Esophagus muscularis mucosa (tissue), 4 donors: Measurements from ENCODE around the gene DLD. TPM values are rescaled to one million over a fixed set of nuclear protein-coding genes. Genes with fewer than 3 reads are reported as not detected.

Experiments used
- DNase-seq: peaks from one replicate; pipeline ENCODE4 v3.0.0-alpha.2; 2017; ENCODE audit errors: extremely low spot score
- H3K27ac ChIP-seq, 4 donors: fragments of 200-600 bp; sonication (generic); replicated peaks in 1 of 4; 1 replicate in 3 of 4; 2 replicates in 1 of 4; pipeline ENCODE4 v1.5.1; 2016 to 2019; ENCODE audit warnings: mild to moderate bottlenecking in 1 of 4
- H3K27me3 ChIP-seq, 4 donors: fragments of 200-600 bp; sonication (generic); one replicate each; pipeline versions ENCODE4 v1.5.1 to v1.6.0; 2016 to 2019
- H3K36me3 ChIP-seq, 4 donors: fragments of 200-600 bp; sonication (generic); one replicate each; pipeline ENCODE4 v1.5.1; 2016 to 2019
- H3K4me1 ChIP-seq, 4 donors: fragments of 200-600 bp; sonication (generic); one replicate each; pipeline ENCODE4 v1.5.1; 2016 to 2019
- H3K4me3 ChIP-seq, 4 donors: fragments of 200-600 bp; sonication (generic); 1 replicate in 2 of 4; 2 replicates in 2 of 4; pipeline ENCODE4 v1.5.1; 2016 to 2019; ENCODE audit warnings: mild to moderate bottlenecking in 4 of 4, moderate library complexity in 1 of 4
- H3K9me3 ChIP-seq, 4 donors: fragments of 200-600 bp; sonication (generic); 1 replicate in 3 of 4; 2 replicates in 1 of 4; pipeline ENCODE4 v1.5.1; 2016 to 2019
- CTCF ChIP-seq, 3 experiments: fragments of 200-600 bp in 2 of 3; fragments of 450-650 bp in 1 of 3; sonication (generic) in 2 of 3; IDR thresholded peaks; one replicate each; pipeline ENCODE4 v1.5.1; 2017 to 2019; ENCODE audit warnings: antibody characterized with exemption in 3 of 3, mild to moderate bottlenecking in 2 of 3, moderate library complexity in 1 of 3
- EP300 ChIP-seq: sonication (generic); formaldehyde crosslinking; IDR thresholded peaks from one replicate; pipeline ENCODE4 v1.6.1; 2017; ENCODE audit warnings: antibody characterized with exemption
- POLR2A ChIP-seq: fragments of 450-650 bp; IDR thresholded peaks from one replicate; pipeline ENCODE4 v1.6.1; 2017; ENCODE audit warnings: antibody characterized with exemption, moderate library complexity, mild to moderate bottlenecking, low read depth
- POLR2AphosphoS5 ChIP-seq, 2 donors: sonication (generic); formaldehyde crosslinking; IDR thresholded peaks; one replicate each; pipeline ENCODE4 v1.6.1; 2017; ENCODE audit warnings: antibody characterized with exemption in 2 of 2
- WGBS: methylation state at CpG from one replicate; pipeline ENCODE4 v1.1.5; 2018; 5-methylcytosine and 5-hydroxymethylcytosine counted together
- intact Hi-C: fragments of 100-400 bp; cut with DNase I; formaldehyde crosslinking; loops from one replicate; pipeline ENCODE4 v1.15.1; 2023
- total RNA-seq, 4 donors: library from RNA; depleted of rRNA; stranded (reverse); fragments of >200 nt; gene quantifications; one replicate each; pipeline versions ENCODE4 v1.1.0 to v1.2.1, GENCODE V29; 2016

Gene DLD
- total RNA-seq, 4 donors from 2014 or later: 99.9 to 135 (median 119) TPM

DNA sequence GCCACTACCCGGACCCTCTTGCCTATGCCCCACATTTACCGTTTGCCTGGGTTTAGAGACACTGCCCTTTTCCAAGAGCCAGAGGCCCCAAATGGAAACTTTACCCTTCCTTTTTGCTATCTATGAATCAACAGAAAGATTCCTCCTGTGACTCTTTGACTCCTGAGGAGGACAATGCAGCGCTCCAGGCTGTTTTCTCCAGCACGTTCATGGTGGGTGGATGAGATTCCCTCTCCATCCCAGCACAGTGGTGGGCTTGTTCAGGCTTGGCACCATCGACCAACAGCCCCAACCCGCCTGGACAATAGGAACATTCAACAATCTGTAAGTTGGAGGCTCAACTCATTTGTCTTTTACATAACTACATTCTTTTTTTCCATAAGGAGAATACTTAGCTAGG, 55.9 kb downstream of the DLD start:
- no peak for DNase-seq
- Histone ChIP-seq H3K4me3 (no peak overlapping the region), H3K4me1 (peaks cover 45 to 80% (median 78%) of the 10 kb centered on the region in 4 donors), H3K27ac (peak overlapping the region; percentile 43 to 86 (median 60)), H3K9me3 (no peaks in the 10 kb centered on the region), H3K36me3 (peaks cover 9 to 81% (median 52%) of the 10 kb centered on the region in 4 donors), H3K27me3 (no peaks in the 10 kb centered on the region)
- 64% methylated on average over 6 of the region's 6 CpGs for WGBS
- TF ChIP-seq POLR2AphosphoS5 (IDR thresholded peaks at IDR 0.05) (no peak), EP300 (no peak), POLR2A (no peak), CTCF (IDR thresholded peaks at IDR 0.05) (no peak)
- intact Hi-C loops: no loop called here

DNA sequence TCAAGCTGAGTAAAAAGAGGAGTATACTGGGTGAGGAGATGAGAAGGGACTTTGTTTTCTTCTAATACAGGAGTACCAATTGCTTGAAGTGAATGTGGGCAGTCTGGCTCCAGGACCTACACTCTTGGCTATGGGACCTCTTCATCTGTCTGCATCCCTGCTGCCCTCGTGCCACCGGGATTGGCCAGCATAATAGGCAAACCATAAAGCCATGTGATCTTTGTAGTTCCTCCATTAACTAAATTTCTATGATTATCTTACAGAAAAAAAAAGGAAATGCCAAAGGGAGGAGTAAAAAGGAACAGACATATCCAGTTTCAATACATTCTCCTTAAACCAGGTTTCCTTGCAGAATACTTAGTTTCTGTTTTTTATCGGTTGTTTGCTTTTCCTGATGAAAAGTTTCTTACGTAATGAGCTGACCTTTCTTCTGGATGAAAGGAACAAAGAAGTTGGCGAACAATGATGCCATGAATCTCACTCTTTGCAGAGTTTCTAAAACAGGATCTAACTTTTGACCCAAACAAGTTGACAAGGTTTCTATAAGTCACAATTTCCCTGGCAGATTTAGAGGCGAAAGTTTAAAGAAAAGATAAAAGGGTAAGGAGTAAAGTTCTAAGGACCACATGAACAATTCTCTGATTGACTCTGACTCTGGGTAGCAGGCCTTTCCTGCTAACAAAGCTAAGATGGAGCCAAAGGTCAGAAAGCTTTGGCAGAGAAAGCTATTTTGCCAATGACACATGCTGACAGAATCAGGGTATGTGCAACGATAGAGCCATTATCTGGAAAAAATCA, 57.9 kb downstream of the DLD start:
- Histone ChIP-seq H3K4me3 (no peak overlapping the region), H3K27ac (peak overlapping the region; percentile 21 to 86 (median 62)), H3K4me1 (peaks cover 45 to 98% (median 96%) of the 10 kb centered on the region in 4 donors), H3K27me3 (no peaks in the 10 kb centered on the region), H3K9me3 (no peaks in the 10 kb centered on the region), H3K36me3 (peaks cover 9 to 81% (median 54%) of the 10 kb centered on the region in 4 donors)
- 69% methylated on average over 7 of the region's 7 CpGs for WGBS
- DNase-seq: peak; percentile 19
- intact Hi-C loops: no loop called here
- TF ChIP-seq EP300 (no peak), POLR2AphosphoS5 (IDR thresholded peaks at IDR 0.05) (peak in 1 of 2 donors; percentile 5), CTCF (IDR thresholded peaks at IDR 0.05) (no peak), POLR2A (no peak)

DNA sequence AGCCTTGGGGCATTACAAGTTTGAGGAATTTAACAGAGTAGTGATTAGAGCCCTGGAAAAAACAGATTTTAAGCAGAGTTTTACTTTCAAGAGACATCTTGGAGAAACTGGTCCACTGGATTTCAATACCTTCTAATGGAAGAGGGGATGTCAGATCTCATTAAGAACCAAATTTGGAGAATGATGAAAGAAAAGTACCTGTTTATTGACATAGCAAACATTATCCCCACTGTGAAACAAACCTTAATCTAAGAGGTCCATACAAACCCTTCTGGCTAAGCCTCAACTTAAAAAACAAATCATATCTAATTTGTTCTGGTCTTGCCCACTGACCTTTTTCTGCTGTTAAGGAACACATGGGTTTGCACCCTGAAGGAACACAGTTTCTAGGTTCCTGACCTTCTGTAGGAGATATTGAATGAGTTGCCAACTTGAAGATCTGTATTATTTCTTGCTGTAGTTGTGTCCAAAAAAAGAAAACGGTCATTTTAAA, 58.5 kb downstream of the DLD start:
- intact Hi-C loops: no loop called here
- Histone ChIP-seq H3K27ac (peak overlapping the region; percentile 21 to 86 (median 62)), H3K9me3 (no peaks in the 10 kb centered on the region), H3K4me1 (peaks cover 39 to 99% (median 96%) of the 10 kb centered on the region in 4 donors), H3K4me3 (no peak overlapping the region), H3K27me3 (no peaks in the 10 kb centered on the region), H3K36me3 (peaks cover 9 to 81% (median 56%) of the 10 kb centered on the region in 4 donors)
- TF ChIP-seq POLR2A (no peak), CTCF (IDR thresholded peaks at IDR 0.05) (no peak), EP300 (no peak), POLR2AphosphoS5 (IDR thresholded peaks at IDR 0.05) (peak in 1 of 2 donors; percentile 2)
- WGBS: 65% methylated on average over 1 of the region's 1 CpG
- DNase-seq: no peak

- peaks cover 9 to 92% (median 64%) of the 10 kb centered on the region in 4 donors for H3K36me3 ChIP-seq
- intact Hi-C loops: no loop called here
- WGBS: 83% methylated on average over 14 of the region's 14 CpGs
- H3K4me1 ChIP-seq: peaks cover 21 to 86% (median 82%) of the 10 kb centered on the region in 4 donors
- H3K27me3 ChIP-seq: no peaks in the 10 kb centered on the region
- no peak overlapping the region for H3K4me3 ChIP-seq
- no peak for TF ChIP-seq POLR2AphosphoS5 (IDR thresholded peaks at IDR 0.05)
- TF ChIP-seq EP300: no peak
- no peak for TF ChIP-seq POLR2A
- TF ChIP-seq CTCF (IDR thresholded peaks at IDR 0.05): no peak
- peak; percentile 88 for DNase-seq
- peak overlapping the region; percentile 61 to 86 (median 67) for H3K27ac ChIP-seq
- no peaks in the 10 kb centered on the region for H3K9me3 ChIP-seq
Measured at GRCh38 chr7:107951172-107951787, 60.3 kb downstream of the DLD start.
